Skin of body (tissue), 2 donors: ENCODE measurements around the gene KCNC4. TPM values are rescaled to one million over a fixed set of nuclear protein-coding genes. Genes with fewer than 3 reads are reported as not detected.

ENCODE experiments used
- DNase-seq: peaks from one replicate; lab custom pipeline; 2025; lab: John Stamatoyannopoulos, UW
- total RNA-seq: library from RNA; depleted of rRNA; stranded (reverse); fragments of >200 nt; gene quantifications from one replicate; pipeline ENCODE4 v1.2.3, GENCODE V29; 2014

KCNC4 gene
- total RNA-seq, 1 donor from 2014 or later: 1.5 TPM

DNA sequence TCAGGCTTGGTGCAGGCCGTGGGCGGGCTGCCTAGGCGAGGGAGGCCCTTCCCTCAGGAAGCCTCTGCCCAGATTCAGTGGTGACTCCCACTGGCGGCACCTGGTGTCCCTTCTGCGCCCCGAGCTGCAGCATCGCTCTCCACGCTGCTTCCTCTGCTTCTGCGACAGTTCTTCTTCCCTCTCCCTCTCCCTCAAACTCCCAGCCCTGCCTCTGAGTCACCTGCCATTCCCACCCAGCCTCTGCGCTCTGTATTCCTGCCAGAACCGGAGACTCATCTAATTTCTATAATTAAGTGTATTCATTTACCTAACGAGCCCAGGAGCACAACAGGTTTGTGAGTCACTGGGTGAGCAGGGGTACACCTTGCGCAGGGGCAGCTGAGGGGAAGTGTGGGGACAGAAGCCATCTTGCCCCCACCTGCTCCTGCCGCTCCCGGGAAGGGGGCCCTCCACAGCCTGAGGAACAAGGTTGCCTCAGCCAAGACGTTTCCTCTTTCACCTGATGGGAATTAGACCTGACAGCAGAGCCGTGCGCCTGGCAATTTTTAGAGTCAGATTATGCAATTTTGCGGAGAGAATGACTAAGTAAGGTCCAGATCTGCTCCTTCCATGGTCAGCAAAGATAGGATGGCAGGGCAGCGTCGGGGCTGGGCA, 19.4 kb downstream of the KCNC4 start:
- DNase-seq: no peak

DNA sequence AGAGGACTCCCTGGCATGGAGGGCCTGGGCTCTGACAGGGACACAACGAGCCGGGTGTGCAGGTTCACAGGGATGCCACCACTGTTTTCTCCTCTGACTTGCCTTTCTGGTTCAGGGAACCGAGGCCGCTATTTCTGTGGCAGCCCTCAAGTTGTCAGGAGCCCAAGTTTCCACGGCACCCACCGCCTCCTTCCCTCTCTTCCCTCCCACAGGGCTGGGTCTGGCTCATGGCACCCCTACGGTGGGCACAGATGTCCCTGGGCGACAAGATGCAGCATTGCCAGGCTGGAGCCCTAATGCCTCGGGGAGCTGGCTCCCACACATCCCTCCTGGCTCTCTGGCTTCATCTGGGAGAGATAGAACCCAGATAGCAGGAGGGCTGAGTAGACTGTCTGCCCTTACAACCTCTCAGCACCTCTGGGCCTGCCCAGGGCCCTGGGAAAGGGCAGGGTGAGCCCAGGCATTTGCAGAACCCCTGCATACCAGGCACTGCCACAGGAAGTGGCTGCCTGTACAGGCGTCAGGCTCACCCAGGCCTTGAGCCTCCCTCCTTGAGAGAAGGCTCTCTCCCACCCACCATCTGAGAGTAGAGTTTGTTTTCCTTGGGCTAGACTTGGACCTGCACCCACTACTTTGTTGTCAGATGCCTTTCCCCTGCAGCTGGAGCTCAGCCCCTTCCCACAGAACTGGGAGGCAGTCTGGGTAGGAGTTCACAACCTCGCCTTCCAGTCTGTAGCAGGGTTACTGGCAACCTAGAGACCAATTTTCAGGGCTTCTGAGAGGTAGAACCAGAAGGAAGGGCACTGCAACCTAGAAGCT, 20.5 kb downstream of the KCNC4 start:
- no peak for DNase-seq

DNA sequence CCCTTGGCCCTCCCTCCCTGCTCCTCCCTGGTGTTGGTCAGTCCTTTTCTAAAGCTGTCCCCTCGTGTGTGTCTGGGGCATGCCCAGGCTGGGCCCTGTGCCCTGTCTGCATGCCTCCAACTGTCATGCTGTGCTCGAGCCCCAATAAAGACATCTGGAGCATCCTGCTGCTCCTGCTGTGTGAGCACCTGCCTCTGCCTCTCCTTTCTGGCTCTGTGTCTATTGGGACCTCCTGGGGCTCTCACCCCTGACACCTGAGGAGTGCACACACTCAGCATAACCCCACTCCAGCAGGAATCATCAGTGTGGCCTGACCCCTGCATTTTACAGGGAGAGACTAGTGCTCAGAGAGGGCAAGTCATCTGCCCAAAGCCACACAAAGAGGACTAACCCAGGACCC, 23.7 kb downstream of the KCNC4 start:
- DNase-seq: no peak

DNA sequence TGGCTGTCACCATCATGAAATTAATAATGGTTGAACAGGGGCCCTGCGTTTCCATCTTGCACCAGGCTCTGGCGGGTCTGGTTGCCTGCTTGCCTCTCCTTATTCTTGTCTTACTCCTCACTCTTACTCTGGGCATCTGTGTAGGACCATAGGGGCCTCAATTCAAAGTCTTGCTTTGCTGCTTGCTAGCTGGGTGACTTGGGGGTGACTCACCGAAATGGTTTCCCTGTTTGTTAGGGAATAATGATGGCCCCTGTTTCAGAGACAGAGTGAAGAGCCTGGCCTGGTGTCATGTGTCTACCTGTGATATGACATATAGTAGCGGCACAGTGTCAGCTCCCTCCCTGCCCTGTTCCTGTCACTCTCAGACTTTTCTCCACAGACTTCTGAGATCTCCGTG, 24.6 kb downstream of the KCNC4 start:
- no peak for DNase-seq

DNA sequence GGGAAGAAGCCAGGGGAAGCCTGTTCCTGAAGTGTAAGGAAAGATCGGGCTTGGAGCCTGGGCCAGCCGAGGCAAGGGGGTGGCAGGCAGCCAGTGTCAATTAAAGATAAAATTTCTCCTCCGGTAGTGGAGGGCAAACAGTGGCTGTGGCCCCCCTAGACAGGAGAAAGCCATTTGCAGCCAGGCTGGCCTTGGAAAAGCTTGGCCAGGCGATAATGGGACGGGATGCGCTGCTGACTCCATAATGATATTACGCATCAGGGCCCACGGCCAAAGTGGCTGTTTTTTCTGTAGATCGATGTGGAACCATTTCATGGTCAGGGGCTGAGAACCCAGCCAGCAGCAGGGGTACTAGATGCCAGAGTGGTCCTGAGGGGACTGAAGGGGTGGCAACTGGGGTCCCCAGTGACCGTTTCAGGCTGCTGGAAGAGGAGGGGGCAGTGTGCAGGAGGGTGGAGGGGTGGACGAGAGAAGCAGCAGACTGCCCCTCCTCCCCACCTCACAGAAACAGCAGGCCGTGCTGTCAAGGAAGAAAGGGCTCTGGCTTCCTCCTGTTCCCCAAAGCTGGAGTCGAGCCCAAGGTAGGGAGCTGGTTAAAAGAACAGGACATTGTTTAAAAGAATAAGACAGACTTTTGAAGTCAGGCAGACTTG, 25.2 kb downstream of the KCNC4 start:
- no peak for DNase-seq

DNA sequence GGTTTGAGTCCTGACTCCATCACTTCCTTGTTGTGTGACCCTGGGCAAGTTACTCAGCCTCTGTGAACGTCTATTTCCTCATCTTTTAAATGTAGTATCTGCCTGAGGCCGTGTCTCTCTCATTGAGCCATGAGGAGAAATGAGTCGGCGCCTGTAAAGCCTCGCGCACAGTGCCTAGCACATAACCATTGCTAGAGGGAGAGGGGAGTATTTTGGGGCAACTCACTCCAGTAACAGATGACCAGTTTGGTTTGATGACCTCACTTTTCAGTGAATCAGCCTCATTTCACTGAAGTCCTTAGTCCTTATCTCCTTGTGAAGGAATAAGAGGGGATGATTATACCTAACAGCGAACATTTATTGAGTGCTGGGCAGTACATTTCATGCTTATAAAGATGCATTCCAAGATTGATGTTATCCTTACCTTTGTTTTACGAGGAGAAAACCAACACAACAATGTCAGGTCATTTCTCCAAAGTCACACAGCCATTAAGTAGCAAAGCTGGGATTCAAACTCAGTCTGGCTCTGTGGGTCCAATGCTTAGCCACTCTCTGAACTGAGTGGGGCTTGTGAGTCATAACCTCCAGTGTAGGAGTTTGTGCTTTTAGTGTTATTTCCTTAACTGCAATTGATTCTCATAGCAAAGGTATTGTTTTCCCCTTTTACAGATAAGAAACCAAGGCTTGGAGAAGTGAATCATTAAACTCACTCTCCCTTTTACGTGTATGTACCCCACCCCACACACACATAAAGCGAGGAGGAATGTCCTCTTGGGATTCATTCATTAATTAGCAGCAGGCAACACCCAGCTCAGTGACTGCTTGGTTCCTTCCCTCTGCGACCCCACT, 25.9 kb downstream of the KCNC4 start:
- DNase-seq: no peak

DNA sequence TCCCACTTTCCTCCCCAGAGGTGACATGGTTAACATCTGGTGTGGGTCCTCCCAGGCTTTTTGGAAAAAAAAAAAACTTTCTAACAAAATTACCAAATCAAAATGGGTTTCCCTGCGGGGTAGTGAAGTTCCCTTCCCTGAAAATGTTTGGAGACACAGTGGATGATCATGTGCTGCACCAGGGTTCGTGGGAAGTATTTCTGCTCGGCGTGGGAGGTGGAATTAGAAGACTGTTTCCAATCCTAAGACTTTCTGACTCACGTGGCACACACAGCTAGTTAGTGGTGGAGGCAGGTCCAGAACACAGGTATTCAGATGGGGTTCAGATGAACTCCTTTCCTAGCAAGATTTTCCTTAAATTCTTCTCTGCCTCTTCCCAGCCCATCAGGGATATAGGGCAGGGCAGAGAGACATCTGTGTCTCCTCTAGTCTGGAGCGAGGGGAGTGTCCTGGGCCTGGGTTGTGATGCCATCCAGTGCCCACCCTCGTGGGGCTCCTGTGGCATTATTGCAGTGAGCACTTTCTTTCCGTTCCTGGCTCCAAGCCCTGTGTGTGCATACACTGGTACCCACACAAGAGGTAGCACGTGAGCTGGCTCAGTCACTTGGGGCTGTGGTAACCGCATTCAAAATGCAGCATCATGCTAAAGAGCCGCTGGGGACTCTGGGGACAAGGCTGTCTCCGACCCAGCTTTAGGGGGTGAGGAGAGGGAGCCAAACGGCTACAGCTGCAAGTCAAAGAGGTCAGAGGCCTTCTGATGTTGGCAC, 27.5 kb downstream of the KCNC4 start:
- no peak for DNase-seq

DNA sequence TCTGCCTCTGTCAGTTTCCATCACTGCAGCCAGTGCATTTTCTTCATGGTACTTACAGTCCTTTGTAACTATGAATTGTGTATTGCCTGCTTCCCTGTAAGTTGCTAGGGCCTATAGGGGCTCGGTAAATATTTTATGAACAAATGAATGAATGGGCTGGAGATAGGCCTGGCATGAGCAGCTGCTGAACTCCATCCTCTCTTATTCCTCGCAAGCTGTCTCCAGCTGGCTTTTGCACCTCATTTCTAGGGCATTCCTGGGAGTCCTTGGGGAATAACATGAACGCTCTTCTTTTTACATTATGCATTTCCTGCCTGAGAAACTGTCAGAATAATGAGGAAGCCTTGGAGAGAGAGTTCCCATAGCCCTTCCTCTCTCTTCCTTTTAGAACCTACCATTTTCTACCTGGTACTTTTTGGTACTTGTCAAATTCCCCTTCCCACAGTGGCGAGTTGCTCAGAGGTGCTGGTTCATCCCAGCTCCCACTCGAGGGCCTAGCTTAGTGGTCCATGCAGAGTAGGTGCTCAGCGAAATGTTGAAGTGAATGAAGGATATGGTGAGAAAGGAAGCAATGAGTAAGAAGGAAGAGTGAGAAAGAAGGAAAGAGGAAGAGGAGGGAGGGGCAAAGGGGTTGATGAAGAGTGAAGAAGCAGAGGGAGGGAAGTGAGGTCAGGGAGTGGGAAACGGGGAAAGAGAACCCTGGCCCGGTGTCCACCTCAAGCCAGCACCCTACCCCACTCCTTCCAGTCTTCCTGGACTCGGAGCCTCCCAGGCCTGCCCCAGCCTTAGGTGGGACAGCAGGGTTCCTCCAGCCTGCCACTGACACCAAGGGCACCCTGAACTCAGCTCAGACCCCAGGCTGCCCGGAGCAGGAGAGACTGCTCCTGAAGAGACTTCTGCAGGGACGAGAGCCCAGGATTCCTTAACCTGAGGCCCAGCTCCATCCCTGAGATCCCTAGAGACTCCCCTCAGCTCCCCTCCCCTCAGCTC, 29.6 kb downstream of the KCNC4 start:
- no peak for DNase-seq

DNA sequence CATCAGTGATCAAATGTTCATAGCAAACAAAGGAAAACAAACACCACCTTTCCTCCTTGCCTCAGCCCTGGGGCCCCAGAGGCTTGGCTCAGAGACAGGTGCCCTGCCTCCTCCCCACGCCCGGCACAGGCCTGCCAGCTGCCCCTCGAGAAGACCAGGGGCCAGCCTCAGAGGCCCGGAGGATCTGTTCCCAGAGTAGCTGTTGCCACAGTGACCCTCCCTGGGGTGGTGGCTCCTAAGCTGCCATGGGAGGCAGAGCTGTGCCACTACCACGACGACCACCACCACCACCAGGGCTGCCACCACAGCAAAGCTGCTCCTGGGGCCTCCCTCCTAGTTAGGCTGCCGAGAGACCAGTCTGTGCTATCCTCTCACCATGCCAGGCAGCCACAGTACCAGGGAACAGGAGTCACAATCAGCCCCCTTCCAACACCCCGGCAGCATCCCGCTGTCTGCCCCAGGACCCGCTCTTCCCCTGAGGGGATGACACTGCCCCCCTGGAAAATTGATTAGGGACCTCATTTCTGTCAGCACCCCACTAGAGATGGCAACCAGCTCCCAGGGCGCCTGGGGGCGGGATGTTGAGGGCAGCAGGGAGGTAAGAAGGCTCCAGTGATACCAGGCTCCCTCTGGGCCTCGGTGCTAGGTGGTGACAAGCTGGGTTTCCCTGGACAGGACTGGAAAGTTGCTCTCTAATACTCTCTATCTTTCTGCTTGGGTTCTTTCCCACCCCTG, 30.5 kb downstream of the KCNC4 start:
- no peak for DNase-seq

DNA sequence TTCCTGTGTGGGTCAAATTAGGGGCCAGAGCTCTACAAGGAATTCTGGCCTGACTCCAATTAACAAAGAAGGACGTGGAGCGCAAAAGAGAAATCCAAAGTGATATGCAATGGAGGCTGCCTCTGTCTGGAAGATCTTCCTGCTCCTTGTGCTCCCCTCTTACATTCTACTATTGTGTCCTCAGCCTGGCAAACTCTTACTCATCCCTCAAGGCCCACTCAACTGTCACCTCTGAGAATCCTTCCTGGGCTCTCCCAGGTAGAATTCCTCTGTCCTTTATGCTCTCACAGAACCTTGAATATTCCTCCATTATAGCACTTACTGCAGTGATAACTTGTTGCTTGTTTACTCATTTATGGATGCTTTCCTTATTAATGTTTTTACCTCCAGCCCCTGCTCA, 31.4 kb downstream of the KCNC4 start:
- no peak for DNase-seq

DNA sequence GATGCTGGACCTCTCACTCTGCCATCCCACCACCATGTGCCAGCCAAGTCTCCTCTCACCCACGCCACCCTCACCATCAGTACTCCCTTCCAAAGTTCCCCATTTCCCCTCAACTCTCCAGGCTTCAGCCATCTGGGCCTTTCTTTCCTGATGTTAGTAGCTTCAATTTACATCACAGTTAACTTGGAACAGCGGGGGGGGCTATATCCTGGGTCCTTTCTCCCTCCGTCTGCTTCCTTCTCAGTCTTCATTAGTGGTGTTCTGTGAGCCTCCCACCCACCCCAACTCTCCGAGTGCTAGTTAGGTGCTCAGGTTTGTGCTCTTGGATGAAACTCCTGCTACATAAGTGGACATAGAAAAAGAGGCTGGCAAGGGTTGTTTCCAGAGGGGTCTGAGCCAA, 31.9 kb downstream of the KCNC4 start:
- no peak for DNase-seq

DNA sequence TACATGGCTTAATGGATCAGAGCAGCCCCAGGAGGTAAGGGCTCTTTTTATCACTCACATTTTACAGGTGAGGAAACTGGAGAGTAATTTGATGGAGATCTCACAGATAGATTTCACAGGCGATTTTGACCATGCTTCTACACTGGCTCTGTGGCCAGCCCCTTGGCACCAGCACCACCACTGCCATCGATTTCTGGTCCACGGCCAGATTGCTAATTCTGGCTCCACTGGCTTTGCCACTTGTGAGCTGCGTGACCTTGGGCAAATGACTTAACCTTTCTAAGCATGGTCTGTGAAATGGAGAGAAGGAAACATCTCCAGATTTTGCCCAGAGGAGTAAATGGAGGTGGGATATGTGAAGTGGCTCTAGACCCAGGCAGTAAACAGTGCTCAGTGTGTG, 32.6 kb downstream of the KCNC4 start:
- DNase-seq: no peak

DNA sequence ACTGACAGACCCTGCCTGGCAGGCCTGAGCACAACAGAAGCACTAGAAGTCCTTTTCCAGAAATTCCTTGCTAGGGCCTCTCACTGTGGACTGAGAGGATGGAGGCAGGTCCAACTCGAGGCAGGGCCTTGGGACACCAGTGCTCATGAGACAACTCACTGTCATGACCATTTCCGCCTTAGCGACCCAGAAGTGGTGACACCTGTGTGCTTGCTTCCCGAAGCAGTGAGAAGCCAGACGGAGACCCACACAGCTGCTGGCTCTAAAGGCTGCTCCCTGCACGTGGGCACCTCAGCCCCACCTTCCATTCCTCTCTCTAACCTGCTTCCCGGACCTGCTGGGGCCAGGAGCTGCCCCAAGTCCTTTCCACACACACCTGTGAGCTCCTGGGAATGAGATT, 33.0 kb downstream of the KCNC4 start:
- no peak for DNase-seq

DNA sequence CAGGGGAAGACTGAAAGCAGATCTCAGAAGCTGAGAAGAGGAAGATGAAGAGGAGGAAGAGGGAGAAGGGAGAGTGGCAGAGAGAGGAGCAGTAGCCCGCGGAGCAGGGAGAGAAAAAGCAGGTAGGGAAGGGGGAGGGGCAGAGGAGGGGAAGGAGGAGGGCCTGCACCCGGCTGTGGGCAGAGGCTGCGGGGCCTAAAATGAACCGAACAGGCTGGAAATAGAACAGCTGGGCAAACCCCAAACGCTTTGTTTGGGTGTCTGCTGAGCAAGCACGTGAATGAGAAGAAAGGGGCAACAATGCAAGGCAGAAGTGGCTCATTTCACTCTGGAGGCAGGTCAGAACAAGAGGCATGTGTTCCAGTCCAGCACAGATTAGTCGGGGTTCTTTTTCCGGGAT, 33.5 kb downstream of the KCNC4 start:
- no peak for DNase-seq

DNA sequence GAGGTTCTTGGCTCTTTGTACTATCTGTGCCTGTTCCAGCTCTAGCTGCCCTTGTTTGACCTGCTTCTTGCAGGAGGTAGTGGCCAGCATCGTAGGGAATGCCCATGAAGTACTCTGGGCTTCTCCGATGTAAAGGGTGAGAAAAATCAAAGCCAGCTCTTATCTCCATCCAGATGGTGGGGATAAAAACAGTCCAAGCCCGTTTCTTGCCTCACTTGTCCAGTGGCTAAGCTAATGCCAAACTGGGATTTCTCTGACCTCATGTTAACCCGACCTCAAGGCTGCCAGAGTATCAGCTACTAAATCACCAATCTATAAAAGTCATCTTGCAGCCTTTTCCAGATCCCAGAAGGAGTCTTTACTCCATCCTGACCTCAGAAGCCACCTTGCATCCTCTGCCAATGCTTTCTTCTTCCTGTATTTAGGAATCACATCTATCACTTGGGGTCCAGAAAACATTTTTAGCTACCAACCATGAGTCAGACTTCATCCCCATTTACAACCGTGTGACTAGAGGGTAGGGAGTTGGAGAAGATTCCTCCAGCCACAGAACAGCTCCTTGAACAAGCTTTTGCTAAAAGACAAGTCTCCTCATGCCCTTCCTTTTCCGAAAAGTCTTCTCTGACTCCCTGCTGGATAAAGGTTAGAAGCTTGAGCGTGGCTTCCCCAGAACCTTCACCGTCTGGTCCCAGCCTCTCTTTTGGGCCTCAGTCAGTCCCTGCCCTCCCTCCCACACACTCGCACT, 35.9 kb downstream of the KCNC4 start:
- no peak for DNase-seq

DNA sequence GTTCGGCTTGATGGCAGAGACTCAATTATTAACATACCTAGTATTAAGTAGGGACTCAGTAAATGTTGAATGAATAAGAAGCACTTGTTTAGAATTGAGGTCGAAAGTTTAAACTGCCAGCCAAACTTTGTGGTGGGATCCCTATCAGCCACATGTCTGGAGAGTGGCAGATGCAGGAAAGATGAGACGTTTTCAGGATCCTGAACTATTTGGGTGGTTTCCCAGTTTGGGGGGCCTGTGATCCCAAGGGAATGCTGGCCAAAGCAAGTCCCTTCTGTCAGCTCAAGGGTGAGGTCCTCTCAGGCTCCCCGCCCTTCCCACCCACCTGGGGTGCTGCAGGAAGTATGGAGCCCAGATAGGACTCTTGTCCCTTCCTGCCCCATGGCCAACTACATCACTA, 38.6 kb downstream of the KCNC4 start:
- no peak for DNase-seq

DNA sequence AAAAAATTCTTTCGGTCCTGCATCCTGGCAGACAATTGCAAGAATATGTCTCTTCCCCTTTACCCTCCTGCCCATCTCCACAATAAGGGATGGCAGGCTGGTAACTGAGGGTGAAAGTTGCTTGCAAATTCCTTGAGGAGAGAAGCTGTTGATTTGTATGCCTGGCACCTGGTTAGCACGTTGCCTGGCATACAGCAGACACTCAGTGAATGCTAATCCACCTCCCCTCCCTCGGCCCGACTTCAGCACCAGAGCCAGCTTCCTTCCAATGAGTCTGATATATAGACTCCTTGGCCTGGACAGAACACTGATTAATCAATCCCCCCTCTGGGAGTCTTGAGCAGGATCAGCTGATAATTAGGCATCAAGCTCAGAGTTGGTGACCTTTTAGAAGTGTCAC, 39.1 kb downstream of the KCNC4 start:
- DNase-seq: no peak

DNA sequence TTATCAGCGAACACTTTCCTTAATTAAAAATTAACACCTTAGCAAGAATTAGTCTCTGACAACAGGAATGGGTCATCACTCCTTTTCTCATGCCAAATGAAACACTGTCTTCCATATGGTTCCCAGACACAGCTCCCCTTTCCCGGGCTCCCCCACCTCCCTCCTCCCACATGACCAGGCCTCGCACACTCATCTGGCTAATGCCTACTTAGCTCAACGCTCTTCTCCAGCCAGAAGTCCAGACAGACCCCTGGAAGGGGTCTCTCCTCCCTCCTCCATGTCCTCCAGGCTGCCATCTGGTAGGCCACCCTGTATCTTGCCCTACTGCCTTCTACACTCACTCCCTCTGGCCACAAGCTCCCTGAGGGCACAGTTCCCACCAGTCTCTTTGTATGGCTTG, 39.9 kb downstream of the KCNC4 start:
- no peak for DNase-seq
